Cardiac muscle cell (in vitro differentiated cells and primary cell): ENCODE results near the gene TOX2. TPM values are rescaled to one million over a fixed set of nuclear protein-coding genes. Genes with fewer than 3 reads are reported as not detected.

Experiments
- DNase-seq, 2 donors: peaks; one replicate each; pipeline versions ENCODE4 v3.0.0 to v3.0.0-alpha.2; 2010 to 2017; ENCODE audit warnings: low read depth in 1 of 2, low spot score in 1 of 2
- H3K27ac ChIP-seq: fragments of 200-600 bp; sonication (generic); 2 replicates; pipeline ENCODE4 v1.5.1; 2016
- H3K27me3 ChIP-seq: fragments of 200-600 bp; sonication (generic); 2 replicates; pipeline ENCODE4 v1.6.0; 2016; ENCODE audit warnings: control low read depth
- H3K36me3 ChIP-seq: fragments of 200-600 bp; sonication (generic); 2 replicates; pipeline ENCODE4 v1.5.1; 2016; ENCODE audit warnings: control low read depth
- H3K4me1 ChIP-seq: fragments of 200-600 bp; sonication (generic); 2 replicates; pipeline ENCODE4 v1.8.1; 2017; ENCODE audit warnings: low read depth, mild to moderate bottlenecking, mixed run types
- H3K4me3 ChIP-seq: fragments of 200-600 bp; sonication (generic); 2 replicates; pipeline ENCODE4 v1.5.1; 2016; ENCODE audit warnings: mild to moderate bottlenecking
- H3K9me3 ChIP-seq: fragments of 200-600 bp; sonication (generic); 2 replicates; pipeline ENCODE4 v1.5.1; 2017; ENCODE audit warnings: low read depth, mild to moderate bottlenecking, control low read depth
- polyA plus RNA-seq: library from polyadenylated mRNA; unstranded; fragments of >200 nt; fragmentation: Nextera tagmentation; extraction: Ambion mirVana; gene quantifications from 2 replicates; pipeline ENCODE4 v1.2.1, GENCODE V29; 2016
- total RNA-seq: library from RNA; depleted of rRNA; stranded (reverse); fragments of >200 nt; gene quantifications from 2 replicates; pipeline ENCODE4 v1.2.3, GENCODE V29; 2016
- TF ChIP-seq, protein P1 (sequence below): IDR thresholded peaks from 2 replicates; pipeline ENCODE4 v1.5.1; 2012; ENCODE audit warnings: low read depth, mild to moderate bottlenecking, low read length

TOX2 gene
- total and polyA plus RNA-seq, 2 experiments from 2014 or later, result 0.09 to 0.32 TPM

GRCh38 chr20:43944653-43945235 is 30.1 kb downstream of the TOX2 start:
- Histone ChIP-seq H3K9me3 (no peaks in the 10 kb centered on the region), H3K4me1 (no peaks in the 10 kb centered on the region), H3K4me3 (no peak overlapping the region), H3K27ac (no peak overlapping the region), H3K36me3 (no peaks in the 10 kb centered on the region), H3K27me3 (no peaks in the 10 kb centered on the region)
- no peak for DNase-seq
- TF ChIP-seq, protein P1, sequence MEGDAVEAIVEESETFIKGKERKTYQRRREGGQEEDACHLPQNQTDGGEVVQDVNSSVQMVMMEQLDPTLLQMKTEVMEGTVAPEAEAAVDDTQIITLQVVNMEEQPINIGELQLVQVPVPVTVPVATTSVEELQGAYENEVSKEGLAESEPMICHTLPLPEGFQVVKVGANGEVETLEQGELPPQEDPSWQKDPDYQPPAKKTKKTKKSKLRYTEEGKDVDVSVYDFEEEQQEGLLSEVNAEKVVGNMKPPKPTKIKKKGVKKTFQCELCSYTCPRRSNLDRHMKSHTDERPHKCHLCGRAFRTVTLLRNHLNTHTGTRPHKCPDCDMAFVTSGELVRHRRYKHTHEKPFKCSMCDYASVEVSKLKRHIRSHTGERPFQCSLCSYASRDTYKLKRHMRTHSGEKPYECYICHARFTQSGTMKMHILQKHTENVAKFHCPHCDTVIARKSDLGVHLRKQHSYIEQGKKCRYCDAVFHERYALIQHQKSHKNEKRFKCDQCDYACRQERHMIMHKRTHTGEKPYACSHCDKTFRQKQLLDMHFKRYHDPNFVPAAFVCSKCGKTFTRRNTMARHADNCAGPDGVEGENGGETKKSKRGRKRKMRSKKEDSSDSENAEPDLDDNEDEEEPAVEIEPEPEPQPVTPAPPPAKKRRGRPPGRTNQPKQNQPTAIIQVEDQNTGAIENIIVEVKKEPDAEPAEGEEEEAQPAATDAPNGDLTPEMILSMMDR, result no peak

DNA sequence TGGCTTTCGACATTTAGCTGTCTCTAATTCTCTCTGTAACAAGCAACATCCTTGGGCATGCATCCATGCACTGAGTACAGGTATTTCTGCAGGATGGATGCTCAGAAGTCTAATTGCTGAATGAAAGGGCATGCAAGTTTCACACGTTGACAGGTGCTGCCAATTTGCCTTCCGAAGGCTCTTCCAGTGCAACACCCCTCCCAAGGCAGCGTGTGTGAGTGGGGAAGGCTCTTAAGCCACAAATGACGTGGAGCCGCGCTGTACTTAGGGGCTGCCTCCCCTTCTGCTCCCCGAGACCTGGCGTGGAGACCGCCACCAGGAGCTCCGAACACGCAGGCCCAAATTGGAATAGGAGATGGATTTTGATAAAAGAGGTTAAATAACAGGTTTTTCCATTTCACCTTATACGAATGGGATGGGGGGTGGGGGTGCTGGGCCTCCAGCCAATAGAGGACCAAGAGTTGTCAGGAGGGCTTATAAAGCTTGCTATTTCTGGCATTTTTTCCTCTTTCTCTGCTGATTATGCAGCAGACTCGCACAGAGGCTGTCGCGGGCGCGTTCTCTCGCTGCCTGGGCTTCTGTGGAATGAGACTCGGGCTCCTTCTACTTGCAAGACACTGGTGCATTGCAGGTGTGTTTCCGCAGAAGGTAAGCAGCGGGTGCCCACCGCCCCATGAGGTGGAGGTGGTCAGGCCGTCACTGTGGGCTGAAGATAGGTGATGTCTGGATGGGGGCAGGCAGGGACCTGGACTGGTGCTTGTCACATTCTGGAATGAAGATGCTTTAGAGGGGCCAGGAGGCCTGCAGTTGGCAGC is 30.9 kb downstream of the TOX2 start:
- no peak for DNase-seq
- no peaks in the 10 kb centered on the region for H3K4me1 ChIP-seq
- H3K36me3 ChIP-seq, result no peaks in the 10 kb centered on the region
- H3K9me3 ChIP-seq, result no peaks in the 10 kb centered on the region
- TF ChIP-seq, protein P1, result no peak
- no peak overlapping the region for H3K27ac ChIP-seq
- no peak overlapping the region for H3K4me3 ChIP-seq
- H3K27me3 ChIP-seq, result no peaks in the 10 kb centered on the region

DNA sequence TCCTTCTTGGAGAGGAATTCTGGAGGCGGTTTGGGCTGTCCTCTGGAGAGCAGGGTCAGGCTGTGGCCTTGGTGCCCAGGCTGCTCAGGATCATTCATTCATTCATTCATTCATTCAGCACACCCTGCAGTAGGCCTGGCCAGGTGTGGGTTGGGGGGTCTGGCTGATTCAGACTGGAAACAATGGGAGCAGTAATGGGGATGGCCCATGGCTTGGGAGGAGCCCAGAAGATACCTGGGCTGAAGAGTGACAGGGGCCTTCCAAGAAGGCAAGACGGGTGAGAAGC is 31.5 kb downstream of the TOX2 start:
- H3K9me3 ChIP-seq, result no peaks in the 10 kb centered on the region
- H3K27ac ChIP-seq, result no peak overlapping the region
- no peaks in the 10 kb centered on the region for H3K36me3 ChIP-seq
- no peak overlapping the region for H3K4me3 ChIP-seq
- TF ChIP-seq, protein P1, result no peak
- DNase-seq, result no peak
- no peaks in the 10 kb centered on the region for H3K4me1 ChIP-seq
- no peaks in the 10 kb centered on the region for H3K27me3 ChIP-seq

GRCh38 chr20:43946659-43947315 is 32.1 kb downstream of the TOX2 start:
- H3K27ac ChIP-seq, result no peak overlapping the region
- H3K36me3 ChIP-seq, result no peaks in the 10 kb centered on the region
- H3K4me3 ChIP-seq, result no peak overlapping the region
- no peak for DNase-seq
- TF ChIP-seq, protein P1, result no peak
- no peaks in the 10 kb centered on the region for H3K4me1 ChIP-seq
- no peaks in the 10 kb centered on the region for H3K27me3 ChIP-seq
- H3K9me3 ChIP-seq, result no peaks in the 10 kb centered on the region

DNA sequence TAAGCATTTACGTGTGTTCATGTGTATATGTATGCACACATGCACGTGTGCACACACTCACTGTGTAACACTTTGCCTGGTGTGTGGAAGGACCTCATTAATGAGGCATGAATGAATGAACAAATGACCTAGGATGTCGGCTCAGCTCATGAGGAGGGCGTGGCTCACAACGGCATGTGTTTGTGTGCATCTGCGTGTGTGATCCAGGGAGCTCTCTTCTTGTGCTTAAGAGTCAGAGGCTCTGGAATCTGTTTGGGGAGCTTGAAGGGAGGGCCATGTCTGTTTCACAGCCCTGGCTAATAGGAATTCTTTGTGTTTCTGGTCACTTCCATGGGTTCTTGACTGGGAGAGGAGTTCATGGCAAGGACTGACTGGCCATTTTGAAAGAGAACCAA is 32.7 kb downstream of the TOX2 start:
- H3K9me3 ChIP-seq, result no peaks in the 10 kb centered on the region
- TF ChIP-seq, protein P1, result no peak
- H3K27ac ChIP-seq, result no peak overlapping the region
- H3K4me1 ChIP-seq, result no peaks in the 10 kb centered on the region
- DNase-seq, result no peak
- no peaks in the 10 kb centered on the region for H3K36me3 ChIP-seq
- H3K27me3 ChIP-seq, result no peaks in the 10 kb centered on the region
- no peak overlapping the region for H3K4me3 ChIP-seq
